MM.1S (cell line): ENCODE results near the gene CEP128.

Experiments used
- CTCF ChIP-seq: fragments of 300-600 bp; sonication (generic); IDR thresholded peaks from 2 replicates; pipeline ENCODE4 v1.5.1; 2016; ENCODE audit warnings: antibody characterized with exemption, low read length, mixed read lengths
- EZH2 ChIP-seq: fragments of 300-600 bp; sonication (generic); optimal IDR thresholded peaks from 2 replicates; pipeline ENCODE3; 2017; ENCODE audit warnings: low read depth, mild to moderate bottlenecking, antibody characterized with exemption, low read length, mixed read lengths
- EZH2phosphoT487 ChIP-seq: fragments of 300-600 bp; sonication (generic); IDR thresholded peaks from 2 replicates; pipeline ENCODE4 v1.6.1; 2018; ENCODE audit warnings: antibody characterized with exemption, low read length

- no peak for TF ChIP-seq CTCF
- TF ChIP-seq EZH2phosphoT487: no peak
- no peak for TF ChIP-seq EZH2
These were observed 313.8 kb downstream of the CEP128 start for GRCh38 chr14:80627745-80628144.
